HG02678 (cell line): ENCODE results near the gene SELENOO.
A peak's percentile ranks its signal among the peaks of the same experiment; 100 is the strongest.
"Not testable (repeated sequence)": the region's sequence is repeated elsewhere in the genome, so short reads cannot be mapped to it uniquely, and the experiment has no call there.

ENCODE experiments used
- ATAC-seq: cut with Tn5 transposase; IDR thresholded peaks from one replicate; pipeline ENCODE4 v1.9.1; 2021; ENCODE audit warnings: mild to moderate bottlenecking, moderate library complexity; ENCODE audit not compliant: unreplicated experiment

SELENOO gene

DNA sequence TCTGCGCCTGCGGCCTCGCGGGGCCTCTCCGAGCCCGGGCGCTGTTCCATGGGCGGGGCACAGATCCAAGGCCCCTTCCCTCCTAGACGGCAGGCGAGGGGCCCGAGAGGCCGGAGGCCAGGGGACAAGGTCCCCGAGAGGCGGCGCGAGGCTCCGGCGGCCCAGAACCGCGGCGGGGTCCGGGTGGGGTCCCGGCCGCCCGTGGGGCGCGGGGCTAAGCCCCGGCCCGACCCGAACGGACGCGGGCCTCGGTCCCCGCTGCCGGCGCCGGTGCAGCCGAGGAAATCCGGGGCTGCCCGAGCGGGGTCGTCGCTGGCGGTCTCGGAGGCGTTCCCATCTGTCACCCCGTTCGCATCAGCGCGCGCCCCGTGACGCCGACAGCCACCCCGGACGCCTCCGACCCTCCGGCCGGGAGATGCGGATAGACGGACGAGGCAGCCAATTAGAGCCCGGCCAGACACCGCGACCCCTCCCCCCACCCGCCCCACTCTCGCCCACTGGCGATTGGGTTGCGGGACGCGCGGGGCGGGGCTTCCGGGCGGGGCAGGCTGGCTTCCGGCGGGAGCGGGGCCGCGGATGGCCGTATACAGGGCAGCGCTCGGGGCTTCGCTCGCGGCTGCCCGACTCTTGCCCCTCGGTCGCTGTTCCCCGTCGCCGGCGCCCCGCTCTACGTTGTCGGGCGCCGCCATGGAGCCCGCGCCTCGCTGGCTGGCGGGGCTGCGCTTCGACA, at the start of gene SELENOO:
TSS of gene SELENOO (plus strand) at position 551 of the 730 bp plus-strand sequence. CDS start at position 577, 26 bp downstream.
- peak; percentile 71 for ATAC-seq

GRCh38 chr22:50151571-50152537, 49.0 kb upstream of the SELENOO start:
- no peak for ATAC-seq

GRCh38 chr22:50153056-50153755, 47.6 kb upstream of the SELENOO start:
- no peak for ATAC-seq

- no peak for ATAC-seq
Measured at GRCh38 chr22:50153756-50154140, 47.1 kb upstream of the SELENOO start.

- no peak for ATAC-seq
Measured at GRCh38 chr22:50157709-50158375, 43.0 kb upstream of the SELENOO start.

- no peak for ATAC-seq
Measured at GRCh38 chr22:50160947-50161346, 39.9 kb upstream of the SELENOO start.

- no peak for ATAC-seq
Measured at GRCh38 chr22:50161508-50162390, 39.1 kb upstream of the SELENOO start.

- ATAC-seq: no peak
Measured at GRCh38 chr22:50162391-50162956, 38.3 kb upstream of the SELENOO start.

GRCh38 chr22:50165436-50166123, 35.2 kb upstream of the SELENOO start:
- ATAC-seq: no peak

DNA sequence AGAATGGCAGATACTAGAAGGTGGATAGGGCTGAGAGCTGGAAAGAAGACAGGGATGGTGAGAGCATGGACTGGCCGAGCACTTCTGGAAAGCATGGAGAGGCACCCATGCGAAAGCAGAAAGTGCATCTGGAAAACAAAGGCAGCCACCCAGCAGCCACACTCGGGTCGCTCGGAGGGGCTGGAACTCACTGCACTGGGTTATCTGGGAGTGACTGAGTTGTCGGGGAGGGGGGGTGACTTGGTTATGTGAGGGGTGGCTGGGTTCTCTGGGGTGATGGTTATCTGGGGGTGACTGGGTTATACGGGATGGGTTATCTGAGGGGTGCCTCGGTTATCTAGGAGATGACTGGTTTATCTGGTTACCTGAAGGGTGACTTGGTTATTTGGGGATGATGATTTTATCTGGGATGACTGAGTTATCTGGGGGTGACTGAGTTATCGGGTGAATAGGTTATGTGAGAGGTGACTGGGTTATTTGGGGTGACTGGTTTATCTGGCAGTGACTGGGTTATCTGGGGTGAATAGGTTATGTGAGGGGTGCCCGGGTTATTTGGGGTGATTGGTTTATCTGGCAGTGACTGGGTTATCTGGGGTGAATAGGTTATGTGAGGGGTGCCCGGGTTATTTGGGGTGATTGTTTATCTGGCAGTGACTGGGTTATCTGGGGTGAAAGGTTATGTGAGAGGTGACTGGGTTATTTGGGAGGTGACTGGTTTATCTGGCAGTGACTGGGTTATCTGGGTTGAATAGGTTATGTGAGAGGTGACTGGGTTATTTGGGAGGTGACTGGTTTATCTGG, 32.9 kb upstream of the SELENOO start:
- no peak for ATAC-seq

- ATAC-seq: not testable (repeated sequence)
Measured at GRCh38 chr22:50168490-50169180, 32.2 kb upstream of the SELENOO start.

GRCh38 chr22:50169181-50169759, 31.5 kb upstream of the SELENOO start:
- ATAC-seq: no peak

GRCh38 chr22:50169774-50170341, 31.0 kb upstream of the SELENOO start:
- no peak for ATAC-seq

- ATAC-seq: no peak
Measured at GRCh38 chr22:50170453-50171318, 30.1 kb upstream of the SELENOO start, which contains the start of gene PANX2. Gene PANX2, plus strand, starts transcription at chr22:50170731. Its CDS starts 0 bp downstream, at chr22:50170731.

DNA sequence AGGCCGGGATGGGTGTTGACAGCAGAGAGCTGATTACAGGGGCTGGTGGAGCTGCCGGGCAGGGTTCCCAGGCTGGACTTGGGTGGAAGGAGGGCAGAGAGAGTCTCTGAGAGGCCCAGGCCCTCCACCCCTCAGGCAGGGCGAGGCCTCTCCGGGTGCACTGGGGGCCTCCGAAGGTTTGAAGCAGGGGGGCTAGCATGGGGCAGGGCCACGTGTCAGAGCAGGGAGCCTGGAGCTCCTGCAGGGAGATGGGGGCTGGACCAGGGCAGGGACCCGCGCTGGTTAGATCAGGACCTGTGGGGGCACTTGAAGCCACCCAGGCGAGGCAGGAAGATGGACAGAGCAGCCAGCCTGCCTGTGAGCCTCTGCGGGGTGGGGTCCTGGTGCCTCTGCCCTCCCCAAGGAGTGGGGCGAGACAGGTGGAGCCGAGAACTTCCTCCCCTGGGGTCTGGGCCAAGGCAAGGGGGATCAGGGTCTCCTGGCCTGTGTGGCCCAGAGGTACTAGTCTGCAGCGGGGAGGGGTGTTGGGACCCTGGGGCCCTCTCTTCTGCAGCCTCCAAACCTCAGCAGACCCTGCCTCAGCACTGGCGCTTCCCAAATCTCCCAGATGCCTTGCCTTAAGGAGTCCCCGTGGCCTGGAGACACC, 29.4 kb upstream of the SELENOO start:
- ATAC-seq: no peak
